ENCODE data around the gene ADAM10. TPM values are rescaled to one million over a fixed set of nuclear protein-coding genes. Genes with fewer than 3 reads are reported as not detected.

The ADAM10 gene
- total RNA-seq, 1 donor from 2014 or later, result 190 TPM

DNA sequence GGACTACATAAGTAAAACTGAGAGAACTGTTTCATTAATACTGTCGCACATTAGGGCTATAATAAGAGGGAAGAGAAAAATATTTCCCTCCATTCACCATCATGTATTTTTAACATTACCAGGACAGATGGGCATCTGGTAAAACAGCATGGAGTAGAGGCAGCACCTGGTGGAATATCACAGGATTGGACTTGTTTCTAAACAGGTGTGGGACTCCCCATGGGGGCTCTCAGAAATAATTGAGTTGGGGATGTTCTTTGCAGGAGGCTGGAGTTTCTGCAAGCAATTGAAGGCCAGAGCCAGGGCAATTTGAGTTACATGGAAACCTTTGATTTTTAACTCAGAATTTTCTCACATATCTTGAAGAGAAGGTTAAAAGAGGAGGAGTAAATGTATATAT, 13.2 kb upstream of the ADAM10 start:
- H3K4me3 Mint-ChIP-seq, result no peak overlapping the region
- peaks cover 4% of the 10 kb centered on the region for H3K36me3 Mint-ChIP-seq
- H3K27ac Mint-ChIP-seq, result no peak overlapping the region
- no peaks in the 10 kb centered on the region for H3K27me3 Mint-ChIP-seq (ENCODE audit: low read depth)
- no peaks in the 10 kb centered on the region for H3K4me1 Mint-ChIP-seq
- TF ChIP-seq, protein P1, sequence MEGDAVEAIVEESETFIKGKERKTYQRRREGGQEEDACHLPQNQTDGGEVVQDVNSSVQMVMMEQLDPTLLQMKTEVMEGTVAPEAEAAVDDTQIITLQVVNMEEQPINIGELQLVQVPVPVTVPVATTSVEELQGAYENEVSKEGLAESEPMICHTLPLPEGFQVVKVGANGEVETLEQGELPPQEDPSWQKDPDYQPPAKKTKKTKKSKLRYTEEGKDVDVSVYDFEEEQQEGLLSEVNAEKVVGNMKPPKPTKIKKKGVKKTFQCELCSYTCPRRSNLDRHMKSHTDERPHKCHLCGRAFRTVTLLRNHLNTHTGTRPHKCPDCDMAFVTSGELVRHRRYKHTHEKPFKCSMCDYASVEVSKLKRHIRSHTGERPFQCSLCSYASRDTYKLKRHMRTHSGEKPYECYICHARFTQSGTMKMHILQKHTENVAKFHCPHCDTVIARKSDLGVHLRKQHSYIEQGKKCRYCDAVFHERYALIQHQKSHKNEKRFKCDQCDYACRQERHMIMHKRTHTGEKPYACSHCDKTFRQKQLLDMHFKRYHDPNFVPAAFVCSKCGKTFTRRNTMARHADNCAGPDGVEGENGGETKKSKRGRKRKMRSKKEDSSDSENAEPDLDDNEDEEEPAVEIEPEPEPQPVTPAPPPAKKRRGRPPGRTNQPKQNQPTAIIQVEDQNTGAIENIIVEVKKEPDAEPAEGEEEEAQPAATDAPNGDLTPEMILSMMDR (IDR thresholded peaks at IDR 0.05; ENCODE audit: unreplicated experiment), result no peak
- H3K9me3 Mint-ChIP-seq, result peaks cover 21% of the 10 kb centered on the region
- DNase-seq (ENCODE audit: low spot score in 2 of 2, unreplicated experiment in 2 of 2), result no peak

DNA sequence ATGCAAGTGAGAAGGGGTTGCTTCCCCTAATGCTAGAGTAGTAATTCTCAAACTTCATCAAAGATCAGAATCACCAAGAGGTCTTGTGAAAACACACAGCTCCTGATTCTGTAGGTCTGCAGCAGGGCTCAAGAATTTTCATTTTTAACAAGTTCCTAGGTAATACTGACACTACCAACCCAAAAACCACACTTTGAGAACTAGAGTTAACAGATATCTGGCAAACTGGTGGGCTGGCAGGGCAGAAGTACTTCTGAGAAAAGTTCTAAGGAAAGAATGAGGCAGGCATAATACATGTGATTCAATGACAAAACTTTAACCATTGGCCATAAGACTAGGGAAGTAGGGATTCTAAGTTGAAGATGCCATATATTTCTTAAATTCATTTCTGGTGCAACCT, 12.8 kb upstream of the ADAM10 start:
- TF ChIP-seq, protein P1 (IDR thresholded peaks at IDR 0.05; ENCODE audit: unreplicated experiment), result no peak
- Mint-ChIP-seq H3K9me3 (peaks cover 21% of the 10 kb centered on the region), H3K36me3 (peaks cover 4% of the 10 kb centered on the region), H3K27ac (no peak overlapping the region), H3K4me3 (no peak overlapping the region), H3K27me3 (ENCODE audit: low read depth) (no peaks in the 10 kb centered on the region), H3K4me1 (no peaks in the 10 kb centered on the region)
- DNase-seq (ENCODE audit: low spot score in 2 of 2, unreplicated experiment in 2 of 2), result no peak

DNA sequence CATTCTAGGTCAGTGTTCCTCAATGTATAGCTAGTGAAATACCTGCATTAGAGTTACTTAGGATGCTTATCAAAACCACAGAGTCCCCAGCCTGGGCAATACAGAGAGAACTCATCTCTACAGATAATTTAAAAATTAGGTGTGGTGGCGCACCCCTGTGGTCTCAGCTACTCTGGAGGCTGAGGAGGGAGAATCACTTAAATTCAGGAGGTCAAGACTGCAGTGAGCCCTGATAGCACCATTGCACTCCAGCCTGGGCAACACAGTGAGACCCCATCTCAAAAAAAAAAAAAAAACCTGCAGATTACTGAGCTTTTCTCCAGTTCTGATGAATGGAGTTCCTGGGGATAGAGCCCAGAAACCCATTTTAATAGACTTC, 11.5 kb upstream of the ADAM10 start:
- peaks cover 2% of the 10 kb centered on the region for H3K4me1 Mint-ChIP-seq
- TF ChIP-seq, protein P1 (IDR thresholded peaks at IDR 0.05; ENCODE audit: unreplicated experiment), result no peak
- no peak overlapping the region for H3K27ac Mint-ChIP-seq
- no peaks in the 10 kb centered on the region for H3K27me3 Mint-ChIP-seq (ENCODE audit: low read depth)
- peaks cover 4% of the 10 kb centered on the region for H3K36me3 Mint-ChIP-seq
- H3K9me3 Mint-ChIP-seq, result peaks cover 16% of the 10 kb centered on the region
- no peak overlapping the region for H3K4me3 Mint-ChIP-seq
- no peak for DNase-seq (ENCODE audit: low spot score in 2 of 2, unreplicated experiment in 2 of 2)

DNA sequence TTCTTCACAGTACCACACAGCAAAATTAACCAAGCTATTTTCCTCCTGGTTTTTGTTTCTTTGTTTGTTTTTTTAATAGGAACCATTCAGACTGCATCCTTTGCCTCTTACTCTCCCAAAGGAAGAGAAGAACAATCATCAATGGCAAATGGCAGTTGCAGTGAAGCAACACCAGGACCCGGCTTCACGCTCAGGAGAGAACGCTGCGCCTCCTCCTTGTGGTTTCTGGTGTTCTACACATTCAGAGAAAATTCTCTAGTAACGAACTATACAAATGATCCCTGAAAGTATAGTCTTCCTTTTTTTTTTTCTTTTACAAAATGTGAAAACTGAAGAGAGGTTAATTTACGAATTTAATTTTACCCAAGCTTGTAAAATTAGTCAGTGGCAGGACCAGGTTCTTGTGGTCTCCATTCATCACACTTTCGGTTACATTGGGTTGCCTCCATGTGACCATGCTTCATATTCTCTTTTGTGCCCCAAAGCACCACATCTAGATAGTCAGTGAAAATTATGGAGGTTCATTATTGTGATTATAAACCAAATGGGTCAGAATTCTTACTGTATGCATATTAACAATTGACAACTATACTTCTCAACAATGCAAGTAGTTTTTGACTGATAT, 11.0 kb upstream of the ADAM10 start:
- peaks cover 2% of the 10 kb centered on the region for H3K4me1 Mint-ChIP-seq
- H3K9me3 Mint-ChIP-seq, result peaks cover 12% of the 10 kb centered on the region
- H3K27me3 Mint-ChIP-seq (ENCODE audit: low read depth), result no peaks in the 10 kb centered on the region
- no peak overlapping the region for H3K27ac Mint-ChIP-seq
- no peak for DNase-seq (ENCODE audit: low spot score in 2 of 2, unreplicated experiment in 2 of 2)
- H3K4me3 Mint-ChIP-seq, result no peak overlapping the region
- H3K36me3 Mint-ChIP-seq, result peaks cover 4% of the 10 kb centered on the region
- TF ChIP-seq, protein P1 (IDR thresholded peaks at IDR 0.05; ENCODE audit: unreplicated experiment), result no peak

DNA sequence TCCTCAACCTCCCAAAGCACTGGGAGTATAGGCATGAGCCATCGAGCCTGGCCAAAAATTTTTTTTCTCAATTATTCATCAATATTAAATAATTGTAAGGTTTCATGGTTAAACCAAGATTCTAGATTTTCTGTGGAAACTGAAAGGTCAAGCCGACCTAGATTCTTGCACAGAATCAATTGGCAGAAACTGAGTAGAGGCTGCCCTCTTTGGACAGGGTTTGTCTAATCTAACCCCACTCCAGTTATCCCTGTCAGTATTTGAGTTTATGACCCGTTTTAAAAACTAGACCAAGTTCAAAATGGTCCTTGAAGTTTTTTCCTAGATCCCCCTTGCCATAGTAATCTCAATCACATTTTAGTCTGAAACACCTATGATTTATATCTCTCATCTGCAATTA, 8.6 kb upstream of the ADAM10 start:
- TF ChIP-seq, protein P1 (IDR thresholded peaks at IDR 0.05; ENCODE audit: unreplicated experiment), result no peak
- Mint-ChIP-seq H3K36me3 (no peaks in the 10 kb centered on the region), H3K9me3 (peaks cover 2% of the 10 kb centered on the region), H3K27ac (no peak overlapping the region), H3K4me3 (no peak overlapping the region), H3K27me3 (ENCODE audit: low read depth) (no peaks in the 10 kb centered on the region), H3K4me1 (peaks cover 2% of the 10 kb centered on the region)
- no peak for DNase-seq (ENCODE audit: low spot score in 2 of 2, unreplicated experiment in 2 of 2)

DNA sequence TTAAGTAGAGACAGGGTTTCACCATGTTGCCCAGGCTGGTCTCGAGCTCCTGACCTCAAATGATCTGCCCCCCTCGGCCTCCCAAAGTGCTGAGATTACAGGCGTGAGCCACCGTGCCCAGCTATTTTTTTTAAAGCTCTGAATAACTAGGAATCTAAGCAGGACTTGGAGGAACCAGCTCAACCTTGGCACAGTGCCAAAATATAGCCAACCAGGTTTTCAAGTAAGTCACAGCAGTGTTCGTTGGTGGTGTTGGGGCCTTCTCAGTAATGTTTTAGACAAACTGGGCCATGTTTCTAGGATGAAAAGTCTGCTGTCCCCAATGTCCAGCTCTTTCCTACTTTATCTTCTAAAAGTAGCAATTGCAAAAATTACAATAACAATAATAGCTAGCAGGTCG, 6.4 kb upstream of the ADAM10 start:
- H3K4me3 Mint-ChIP-seq, result no peak overlapping the region
- H3K4me1 Mint-ChIP-seq, result peaks cover 2% of the 10 kb centered on the region
- H3K27ac Mint-ChIP-seq, result no peak overlapping the region
- no peaks in the 10 kb centered on the region for H3K36me3 Mint-ChIP-seq
- TF ChIP-seq, protein P1 (IDR thresholded peaks at IDR 0.05; ENCODE audit: unreplicated experiment), result no peak
- DNase-seq (ENCODE audit: low spot score in 2 of 2, unreplicated experiment in 2 of 2), result no peak
- H3K9me3 Mint-ChIP-seq, result no peaks in the 10 kb centered on the region
- H3K27me3 Mint-ChIP-seq (ENCODE audit: low read depth), result no peaks in the 10 kb centered on the region
